GM23338 (cell line): ENCODE data around the gene QRFPR. TPM values are rescaled to one million over a fixed set of nuclear protein-coding genes. Genes with fewer than 3 reads are reported as not detected.
A peak's percentile ranks its signal among the peaks of the same experiment; 100 is the strongest.
"Not testable (repeated sequence)": the region's sequence is repeated elsewhere in the genome, so short reads cannot be mapped to it uniquely, and the experiment has no call there.

ENCODE experiments used
- ATAC-seq: fragments of 200-7000 bp; cut with Tn5 transposase; 3 replicates; pipeline ENCODE4 v1.9.1; 2020
- DNase-seq: peaks from one replicate; pipeline ENCODE4 v3.0.0-alpha.2; 2015; ENCODE audit warnings: low spot score
- H2AFZ ChIP-seq: fragments of 200-600 bp; sonication (generic); 2 replicates; pipeline ENCODE4 v1.8.0; 2016; ENCODE audit warnings: antibody characterized with exemption, mild to moderate bottlenecking, moderate library complexity
- H3F3A ChIP-seq: fragments of 200-600 bp; sonication (generic); replicated peaks from 2 replicates; pipeline ENCODE4 v1.8.0; 2017; ENCODE audit warnings: antibody characterized with exemption, mixed run types, low read depth
- H3K27ac ChIP-seq: fragments of 200-600 bp; sonication (generic); 2 replicates; pipeline ENCODE4 v1.6.1; 2016; ENCODE audit warnings: low read depth
- H3K27me3 ChIP-seq: fragments of 200-600 bp; sonication (generic); 2 replicates; pipeline ENCODE4 v1.8.0; 2016; ENCODE audit warnings: mild to moderate bottlenecking, mixed run types, moderate library complexity; ENCODE audit not compliant: insufficient read depth
- H3K36me3 ChIP-seq: fragments of 200-600 bp; sonication (generic); 2 replicates; pipeline ENCODE4 v1.8.0; 2016; ENCODE audit warnings: mild to moderate bottlenecking; ENCODE audit not compliant: insufficient read depth
- H3K4me1 ChIP-seq: fragments of 200-600 bp; sonication (generic); 2 replicates; pipeline ENCODE4 v1.8.0; 2016; ENCODE audit warnings: mild to moderate bottlenecking, moderate library complexity; ENCODE audit not compliant: insufficient read depth
- H3K4me2 ChIP-seq: fragments of 200-600 bp; sonication (generic); 2 replicates; pipeline ENCODE4 v1.7.1; 2017; ENCODE audit warnings: mixed run types
- H3K4me3 ChIP-seq: fragments of 200-600 bp; sonication (generic); 2 replicates; pipeline ENCODE4 v1.6.1; 2016; ENCODE audit warnings: mixed run types
- H3K79me2 ChIP-seq: fragments of 200-600 bp; sonication (generic); replicated peaks from 2 replicates; pipeline ENCODE4 v1.8.0; 2017; ENCODE audit warnings: mild to moderate bottlenecking; ENCODE audit not compliant: insufficient read depth
- H3K9me2 ChIP-seq: fragments of 200-600 bp; sonication (generic); 2 replicates; pipeline ENCODE4 v1.8.0; 2017; ENCODE audit not compliant: insufficient read depth
- H4K20me1 ChIP-seq: fragments of 200-600 bp; sonication (generic); replicated peaks from 2 replicates; pipeline ENCODE4 v1.8.0; 2017; ENCODE audit warnings: mild to moderate bottlenecking; ENCODE audit not compliant: insufficient read depth
- H3K27ac Mint-ChIP-seq: 2 replicates; pipeline ENCODE4 v1.8.0; 2020; ENCODE audit warnings: inconsistent platforms, mild to moderate bottlenecking, moderate library complexity, mixed read lengths
- H3K27me3 Mint-ChIP-seq: 3 replicates; pipeline ENCODE4 v1.8.0; 2022; ENCODE audit warnings: low read depth, mild to moderate bottlenecking, moderate library complexity, mixed read lengths, inconsistent platforms; ENCODE audit not compliant: insufficient read depth, poor library complexity
- H3K36me3 Mint-ChIP-seq: 3 replicates; pipeline ENCODE4 v1.8.0; 2021; ENCODE audit warnings: low read depth, mild to moderate bottlenecking, inconsistent platforms, moderate library complexity, mixed read lengths
- H3K4me1 Mint-ChIP-seq: 3 replicates; pipeline ENCODE4 v1.8.0; 2020; ENCODE audit warnings: mild to moderate bottlenecking, inconsistent platforms, mixed read lengths
- H3K4me3 Mint-ChIP-seq: 3 replicates; pipeline ENCODE4 v1.8.0; 2021; ENCODE audit warnings: moderate library complexity, mild to moderate bottlenecking, inconsistent platforms, mixed read lengths
- H3K9me3 Mint-ChIP-seq: 3 replicates; pipeline ENCODE4 v1.8.0; 2020; ENCODE audit warnings: moderate library complexity, mild to moderate bottlenecking, inconsistent platforms, mixed read lengths
- CREB1 ChIP-seq: fragments of 250-450 bp; sonication (Bioruptor Pico); IDR thresholded peaks from 2 replicates; pipeline ENCODE4 v1.5.0; 2020; ENCODE audit warnings: low read depth, mild to moderate bottlenecking, moderate library complexity
- EZH2 ChIP-seq: fragments of 200-600 bp; sonication (generic); IDR thresholded peaks from one replicate; pipeline ENCODE4 v1.8.0; 2017; ENCODE audit warnings: antibody characterized with exemption, mild to moderate bottlenecking, low read depth; ENCODE audit not compliant: unreplicated experiment
- EZH2phosphoT487 ChIP-seq: fragments of 200-600 bp; sonication (generic); IDR thresholded peaks from one replicate; pipeline ENCODE4 v1.8.1; 2018; ENCODE audit warnings: antibody characterized with exemption; ENCODE audit not compliant: unreplicated experiment
- JUNB ChIP-seq: IDR thresholded peaks from one replicate; pipeline ENCODE4 v1.6.1; 2016; ENCODE audit warnings: antibody characterized with exemption; ENCODE audit not compliant: unreplicated experiment
- NANOG ChIP-seq: IDR thresholded peaks from 2 replicates; pipeline ENCODE4 v1.6.1; 2016; ENCODE audit warnings: antibody characterized with exemption, borderline replicate concordance
- STAT1 ChIP-seq: IDR thresholded peaks from one replicate; pipeline ENCODE4 v1.6.1; 2016; ENCODE audit warnings: antibody characterized with exemption; ENCODE audit not compliant: unreplicated experiment
- ZNF114 ChIP-seq: fragments of 250-450 bp; sonication (Bioruptor Pico); IDR thresholded peaks from 2 replicates; pipeline ENCODE4 v1.5.0; 2020; ENCODE audit warnings: mild to moderate bottlenecking, moderate library complexity
- ZNF331 ChIP-seq: fragments of 250-450 bp; sonication (Bioruptor Pico); IDR thresholded peaks from 2 replicates; pipeline ENCODE4 v1.5.0; 2020; ENCODE audit warnings: low read depth, mild to moderate bottlenecking, moderate library complexity
- polyA plus RNA-seq: library from polyadenylated mRNA; unstranded; fragments of >200 nt; fragmentation: Nextera tagmentation; extraction: Ambion mirVana; gene quantifications from 2 replicates; pipeline ENCODE4 v1.2.1, GENCODE V29; 2016
- total RNA-seq: library from RNA; depleted of rRNA; stranded (reverse); fragments of >200 nt; shearing (Covaris generic); gene quantifications from 2 replicates; pipeline ENCODE4 v1.2.3, GENCODE V29; 2014
- TF ChIP-seq, protein P1 (sequence below): IDR thresholded peaks from one replicate; pipeline ENCODE4 v1.6.1; 2018; ENCODE audit warnings: antibody characterized with exemption; ENCODE audit not compliant: unreplicated experiment
- TF ChIP-seq, protein P2 (sequence below), 2 experiments: fragments of 200-600 bp in 1 of 2; sonication (generic) in 1 of 2; conservative IDR thresholded peaks; 2 replicates each; pipeline versions ENCODE4 v1.5.1 to v1.6.1; 2016 to 2017; ENCODE audit warnings: antibody characterized with exemption in 2 of 2, low read depth in 2 of 2, mild to moderate bottlenecking in 2 of 2, moderate library complexity in 1 of 2
- TF ChIP-seq, protein P3 (sequence below): IDR thresholded peaks from 2 replicates; pipeline ENCODE4 v1.6.1; 2016; ENCODE audit warnings: antibody characterized with exemption

Gene QRFPR
- total and polyA plus RNA-seq, 2 experiments from 2014 or later: 0.27 to 1.3 TPM

DNA sequence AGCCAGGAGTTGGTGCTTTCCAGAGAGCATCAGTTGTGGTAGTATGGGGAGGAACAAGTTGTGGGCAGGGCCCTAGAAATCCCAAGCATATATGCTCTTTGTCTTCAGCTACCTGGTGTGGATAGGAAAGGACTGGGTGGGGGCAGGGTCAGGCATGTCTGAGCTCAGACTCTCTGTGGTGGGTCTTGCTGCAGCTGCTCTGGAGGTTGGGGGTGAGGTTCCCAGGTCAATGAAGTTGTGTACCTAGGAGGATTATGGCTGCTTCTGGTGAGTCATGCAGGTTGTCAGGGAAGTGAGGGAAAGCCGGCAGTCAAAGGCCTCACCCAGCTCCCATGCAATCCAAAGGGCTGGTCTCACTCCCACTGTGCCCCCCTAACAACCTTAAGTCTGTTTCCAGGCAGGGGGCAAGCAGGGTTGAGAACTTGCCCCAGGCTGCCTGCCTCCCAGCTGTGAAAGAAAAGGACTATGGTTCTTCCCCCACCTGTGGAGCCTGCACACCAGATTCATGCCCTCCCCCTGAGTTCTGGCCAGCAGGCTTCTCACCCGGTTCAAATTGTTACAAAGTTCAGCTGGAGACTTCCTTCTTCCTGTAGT, 30.4 kb upstream of the QRFPR start:
- no peaks in the 10 kb centered on the region for H3K27me3 ChIP-seq
- H2AFZ ChIP-seq: peak overlapping the region; percentile 63; the same call in 1 of the 2 replicates
- peak; percentile 66 for ATAC-seq
- H3K27me3 Mint-ChIP-seq: peaks cover 2% of the 10 kb centered on the region
- peaks cover 8% of the 10 kb centered on the region for H3K4me1 Mint-ChIP-seq
- no peaks in the 10 kb centered on the region; the same call in 1 of the 2 replicates for H3K36me3 ChIP-seq
- no peaks in the 10 kb centered on the region for H4K20me1 ChIP-seq
- no peak overlapping the region for H3K4me2 ChIP-seq
- H3K9me2 ChIP-seq: peaks cover under 1% of the 10 kb centered on the region; the same call in 1 of the 2 replicates
- no peaks in the 10 kb centered on the region for H3K4me1 ChIP-seq
- TF ChIP-seq, protein P1, sequence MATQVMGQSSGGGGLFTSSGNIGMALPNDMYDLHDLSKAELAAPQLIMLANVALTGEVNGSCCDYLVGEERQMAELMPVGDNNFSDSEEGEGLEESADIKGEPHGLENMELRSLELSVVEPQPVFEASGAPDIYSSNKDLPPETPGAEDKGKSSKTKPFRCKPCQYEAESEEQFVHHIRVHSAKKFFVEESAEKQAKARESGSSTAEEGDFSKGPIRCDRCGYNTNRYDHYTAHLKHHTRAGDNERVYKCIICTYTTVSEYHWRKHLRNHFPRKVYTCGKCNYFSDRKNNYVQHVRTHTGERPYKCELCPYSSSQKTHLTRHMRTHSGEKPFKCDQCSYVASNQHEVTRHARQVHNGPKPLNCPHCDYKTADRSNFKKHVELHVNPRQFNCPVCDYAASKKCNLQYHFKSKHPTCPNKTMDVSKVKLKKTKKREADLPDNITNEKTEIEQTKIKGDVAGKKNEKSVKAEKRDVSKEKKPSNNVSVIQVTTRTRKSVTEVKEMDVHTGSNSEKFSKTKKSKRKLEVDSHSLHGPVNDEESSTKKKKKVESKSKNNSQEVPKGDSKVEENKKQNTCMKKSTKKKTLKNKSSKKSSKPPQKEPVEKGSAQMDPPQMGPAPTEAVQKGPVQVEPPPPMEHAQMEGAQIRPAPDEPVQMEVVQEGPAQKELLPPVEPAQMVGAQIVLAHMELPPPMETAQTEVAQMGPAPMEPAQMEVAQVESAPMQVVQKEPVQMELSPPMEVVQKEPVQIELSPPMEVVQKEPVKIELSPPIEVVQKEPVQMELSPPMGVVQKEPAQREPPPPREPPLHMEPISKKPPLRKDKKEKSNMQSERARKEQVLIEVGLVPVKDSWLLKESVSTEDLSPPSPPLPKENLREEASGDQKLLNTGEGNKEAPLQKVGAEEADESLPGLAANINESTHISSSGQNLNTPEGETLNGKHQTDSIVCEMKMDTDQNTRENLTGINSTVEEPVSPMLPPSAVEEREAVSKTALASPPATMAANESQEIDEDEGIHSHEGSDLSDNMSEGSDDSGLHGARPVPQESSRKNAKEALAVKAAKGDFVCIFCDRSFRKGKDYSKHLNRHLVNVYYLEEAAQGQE: no peak
- TF ChIP-seq CREB1 (CRISPR knock-in tag): no peak
- TF ChIP-seq, protein P2, sequence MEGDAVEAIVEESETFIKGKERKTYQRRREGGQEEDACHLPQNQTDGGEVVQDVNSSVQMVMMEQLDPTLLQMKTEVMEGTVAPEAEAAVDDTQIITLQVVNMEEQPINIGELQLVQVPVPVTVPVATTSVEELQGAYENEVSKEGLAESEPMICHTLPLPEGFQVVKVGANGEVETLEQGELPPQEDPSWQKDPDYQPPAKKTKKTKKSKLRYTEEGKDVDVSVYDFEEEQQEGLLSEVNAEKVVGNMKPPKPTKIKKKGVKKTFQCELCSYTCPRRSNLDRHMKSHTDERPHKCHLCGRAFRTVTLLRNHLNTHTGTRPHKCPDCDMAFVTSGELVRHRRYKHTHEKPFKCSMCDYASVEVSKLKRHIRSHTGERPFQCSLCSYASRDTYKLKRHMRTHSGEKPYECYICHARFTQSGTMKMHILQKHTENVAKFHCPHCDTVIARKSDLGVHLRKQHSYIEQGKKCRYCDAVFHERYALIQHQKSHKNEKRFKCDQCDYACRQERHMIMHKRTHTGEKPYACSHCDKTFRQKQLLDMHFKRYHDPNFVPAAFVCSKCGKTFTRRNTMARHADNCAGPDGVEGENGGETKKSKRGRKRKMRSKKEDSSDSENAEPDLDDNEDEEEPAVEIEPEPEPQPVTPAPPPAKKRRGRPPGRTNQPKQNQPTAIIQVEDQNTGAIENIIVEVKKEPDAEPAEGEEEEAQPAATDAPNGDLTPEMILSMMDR (conservative IDR thresholded peaks at IDR 0.05; ENCODE audit: low read depth in 2 of 2): no peak
- no peaks in the 10 kb centered on the region for H3K79me2 ChIP-seq
- H3K36me3 Mint-ChIP-seq: peaks cover 3% of the 10 kb centered on the region; the same call in 1 of the 3 replicates
- no peak for DNase-seq
- H3K27ac ChIP-seq: no peak overlapping the region
- H3K4me3 ChIP-seq: no peak overlapping the region
- H3K4me3 Mint-ChIP-seq: no peak overlapping the region
- H3K9me3 Mint-ChIP-seq: peaks cover 7% of the 10 kb centered on the region; the same call in 1 of the 3 replicates
- H3F3A ChIP-seq: no peaks in the 10 kb centered on the region
- peak overlapping the region; percentile 84 for H3K27ac Mint-ChIP-seq

DNA sequence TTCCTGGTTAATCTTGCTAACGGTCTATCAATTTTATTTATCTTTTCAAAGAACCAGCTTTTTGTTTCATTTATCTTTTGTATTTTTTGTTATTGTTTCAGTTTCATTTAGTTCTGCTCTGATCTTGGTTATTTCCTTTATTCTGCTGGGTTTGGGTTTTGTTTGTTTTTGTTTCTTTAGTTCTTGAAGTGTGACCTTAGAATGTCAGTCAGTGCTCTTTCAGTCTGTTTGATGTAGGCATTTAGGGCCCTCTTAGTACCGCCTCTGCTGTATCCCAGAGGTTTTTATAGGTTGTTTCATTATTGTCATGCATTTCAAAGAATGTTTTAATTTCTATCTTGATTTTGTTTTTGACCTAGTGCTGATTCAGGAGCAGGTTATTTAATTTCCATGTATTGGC, 27.7 kb upstream of the QRFPR start:
- H3K79me2 ChIP-seq, H3K27me3 ChIP-seq, H3K27ac ChIP-seq, H3K27ac Mint-ChIP-seq, H3K36me3 ChIP-seq, H3K9me3 Mint-ChIP-seq, H4K20me1 ChIP-seq, H3K4me3 ChIP-seq, H3K27me3 Mint-ChIP-seq, H3K4me1 Mint-ChIP-seq, H3K36me3 Mint-ChIP-seq, H3K9me2 ChIP-seq, ATAC-seq, H3K4me3 Mint-ChIP-seq, H3F3A ChIP-seq, H3K4me2 ChIP-seq, DNase-seq, H3K4me1 ChIP-seq, H2AFZ ChIP-seq: not testable (repeated sequence)

DNA sequence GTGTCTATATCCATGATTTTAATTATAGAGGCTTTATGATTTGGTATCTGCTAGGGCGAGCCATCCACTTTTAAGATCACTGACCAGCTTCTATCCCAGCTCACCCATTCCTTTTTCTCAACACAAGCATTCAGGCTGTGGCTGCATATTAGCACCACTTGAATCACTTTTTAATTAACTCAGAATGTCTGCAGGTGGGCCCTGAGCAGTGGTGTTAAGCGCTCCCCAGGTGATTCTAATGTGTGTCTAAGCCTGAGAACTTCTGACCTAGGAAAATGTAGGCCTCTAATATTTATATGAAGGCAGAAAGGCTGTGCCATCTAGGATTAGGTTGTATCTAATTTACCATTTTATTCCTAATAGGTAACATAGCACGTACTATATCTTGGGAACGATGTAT, 19.8 kb upstream of the QRFPR start:
- H3K79me2 ChIP-seq: no peaks in the 10 kb centered on the region
- no peaks in the 10 kb centered on the region for H3F3A ChIP-seq
- DNase-seq: no peak
- H3K36me3 ChIP-seq: no peaks in the 10 kb centered on the region
- Mint-ChIP-seq H3K4me3 (no peak overlapping the region), H3K9me3 (no peaks in the 10 kb centered on the region), H3K4me1 (no peaks in the 10 kb centered on the region), H3K27ac (no peak overlapping the region), H3K36me3 (no peaks in the 10 kb centered on the region), H3K27me3 (no peaks in the 10 kb centered on the region)
- no peak overlapping the region for H3K27ac ChIP-seq
- no peak for ATAC-seq
- no peak overlapping the region for H3K4me3 ChIP-seq
- H3K9me2 ChIP-seq: no peaks in the 10 kb centered on the region
- H3K4me2 ChIP-seq: no peak overlapping the region
- H2AFZ ChIP-seq: 0 out of 2 replicates have a peak overlapping the region, but pooled peaks have one; percentile 3
- no peaks in the 10 kb centered on the region for H3K4me1 ChIP-seq
- no peaks in the 10 kb centered on the region for H4K20me1 ChIP-seq
- no peaks in the 10 kb centered on the region for H3K27me3 ChIP-seq
- TF ChIP-seq ZNF331 (CRISPR knock-in tag): no peak
- no peak for TF ChIP-seq EZH2
- TF ChIP-seq NANOG: no peak
- TF ChIP-seq JUNB: no peak
- no peak for TF ChIP-seq ZNF114 (CRISPR knock-in tag)
- TF ChIP-seq, protein P2 (conservative IDR thresholded peaks at IDR 0.05; ENCODE audit: low read depth in 2 of 2): no peak
- no peak for TF ChIP-seq EZH2phosphoT487
- no peak for TF ChIP-seq STAT1
- TF ChIP-seq, protein P3, sequence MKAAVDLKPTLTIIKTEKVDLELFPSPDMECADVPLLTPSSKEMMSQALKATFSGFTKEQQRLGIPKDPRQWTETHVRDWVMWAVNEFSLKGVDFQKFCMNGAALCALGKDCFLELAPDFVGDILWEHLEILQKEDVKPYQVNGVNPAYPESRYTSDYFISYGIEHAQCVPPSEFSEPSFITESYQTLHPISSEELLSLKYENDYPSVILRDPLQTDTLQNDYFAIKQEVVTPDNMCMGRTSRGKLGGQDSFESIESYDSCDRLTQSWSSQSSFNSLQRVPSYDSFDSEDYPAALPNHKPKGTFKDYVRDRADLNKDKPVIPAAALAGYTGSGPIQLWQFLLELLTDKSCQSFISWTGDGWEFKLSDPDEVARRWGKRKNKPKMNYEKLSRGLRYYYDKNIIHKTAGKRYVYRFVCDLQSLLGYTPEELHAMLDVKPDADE: no peak
